Cardiac muscle cell (in vitro differentiated cells and primary cell): ENCODE results near the gene RFX1. TPM values are rescaled to one million over a fixed set of nuclear protein-coding genes. Genes with fewer than 3 reads are reported as not detected.
"Not testable (repeated sequence)": the region's sequence is repeated elsewhere in the genome, so short reads cannot be mapped to it uniquely, and the experiment has no call there.

ENCODE experiments used
- DNase-seq, 2 donors: peaks; one replicate each; pipeline versions ENCODE4 v3.0.0 to v3.0.0-alpha.2; 2010 to 2017; ENCODE audit warnings: low read depth in 1 of 2, low spot score in 1 of 2
- H3K27ac ChIP-seq: fragments of 200-600 bp; sonication (generic); 2 replicates; pipeline ENCODE4 v1.5.1; 2016
- H3K27me3 ChIP-seq: fragments of 200-600 bp; sonication (generic); 2 replicates; pipeline ENCODE4 v1.6.0; 2016; ENCODE audit warnings: control low read depth
- H3K36me3 ChIP-seq: fragments of 200-600 bp; sonication (generic); 2 replicates; pipeline ENCODE4 v1.5.1; 2016; ENCODE audit warnings: control low read depth
- H3K4me1 ChIP-seq: fragments of 200-600 bp; sonication (generic); 2 replicates; pipeline ENCODE4 v1.8.1; 2017; ENCODE audit warnings: low read depth, mild to moderate bottlenecking, mixed run types
- H3K4me3 ChIP-seq: fragments of 200-600 bp; sonication (generic); 2 replicates; pipeline ENCODE4 v1.5.1; 2016; ENCODE audit warnings: mild to moderate bottlenecking
- H3K9me3 ChIP-seq: fragments of 200-600 bp; sonication (generic); 2 replicates; pipeline ENCODE4 v1.5.1; 2017; ENCODE audit warnings: low read depth, mild to moderate bottlenecking, control low read depth
- polyA plus RNA-seq: library from polyadenylated mRNA; unstranded; fragments of >200 nt; fragmentation: Nextera tagmentation; extraction: Ambion mirVana; gene quantifications from 2 replicates; pipeline ENCODE4 v1.2.1, GENCODE V29; 2016
- total RNA-seq: library from RNA; depleted of rRNA; stranded (reverse); fragments of >200 nt; gene quantifications from 2 replicates; pipeline ENCODE4 v1.2.3, GENCODE V29; 2016
- TF ChIP-seq, protein P1 (sequence below): IDR thresholded peaks from 2 replicates; pipeline ENCODE4 v1.5.1; 2012; ENCODE audit warnings: low read depth, mild to moderate bottlenecking, low read length

Gene RFX1
- total and polyA plus RNA-seq, 2 experiments from 2014 or later, result 3.3 to 8.9 TPM

DNA sequence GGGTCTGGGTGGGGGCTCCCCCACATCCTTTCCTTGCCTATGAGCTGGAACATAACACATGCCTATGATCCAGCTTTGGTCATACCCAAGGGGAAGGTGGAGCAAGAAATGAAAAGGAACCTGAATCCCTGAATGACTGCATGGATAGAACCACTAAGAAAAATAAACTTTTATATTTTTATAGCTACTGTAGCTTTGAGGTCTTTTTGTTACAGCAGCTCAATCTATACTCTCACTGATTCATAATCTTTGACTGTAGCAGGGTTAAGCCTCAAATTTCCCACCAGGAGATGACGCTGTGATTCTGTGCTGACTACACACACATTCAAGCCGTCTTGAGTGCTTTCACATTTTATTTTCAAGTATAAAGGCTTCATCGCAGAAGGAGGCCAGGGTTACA, 46.9 kb upstream of the RFX1 start:
- Histone ChIP-seq H3K27me3 (peaks cover 4% of the 10 kb centered on the region), H3K4me3 (no peak overlapping the region), H3K27ac (no peak overlapping the region), H3K9me3 (no peaks in the 10 kb centered on the region), H3K4me1 (peaks cover 4% of the 10 kb centered on the region), H3K36me3 (no peaks in the 10 kb centered on the region)
- TF ChIP-seq, protein P1, sequence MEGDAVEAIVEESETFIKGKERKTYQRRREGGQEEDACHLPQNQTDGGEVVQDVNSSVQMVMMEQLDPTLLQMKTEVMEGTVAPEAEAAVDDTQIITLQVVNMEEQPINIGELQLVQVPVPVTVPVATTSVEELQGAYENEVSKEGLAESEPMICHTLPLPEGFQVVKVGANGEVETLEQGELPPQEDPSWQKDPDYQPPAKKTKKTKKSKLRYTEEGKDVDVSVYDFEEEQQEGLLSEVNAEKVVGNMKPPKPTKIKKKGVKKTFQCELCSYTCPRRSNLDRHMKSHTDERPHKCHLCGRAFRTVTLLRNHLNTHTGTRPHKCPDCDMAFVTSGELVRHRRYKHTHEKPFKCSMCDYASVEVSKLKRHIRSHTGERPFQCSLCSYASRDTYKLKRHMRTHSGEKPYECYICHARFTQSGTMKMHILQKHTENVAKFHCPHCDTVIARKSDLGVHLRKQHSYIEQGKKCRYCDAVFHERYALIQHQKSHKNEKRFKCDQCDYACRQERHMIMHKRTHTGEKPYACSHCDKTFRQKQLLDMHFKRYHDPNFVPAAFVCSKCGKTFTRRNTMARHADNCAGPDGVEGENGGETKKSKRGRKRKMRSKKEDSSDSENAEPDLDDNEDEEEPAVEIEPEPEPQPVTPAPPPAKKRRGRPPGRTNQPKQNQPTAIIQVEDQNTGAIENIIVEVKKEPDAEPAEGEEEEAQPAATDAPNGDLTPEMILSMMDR, result no peak
- DNase-seq, result no peak

DNA sequence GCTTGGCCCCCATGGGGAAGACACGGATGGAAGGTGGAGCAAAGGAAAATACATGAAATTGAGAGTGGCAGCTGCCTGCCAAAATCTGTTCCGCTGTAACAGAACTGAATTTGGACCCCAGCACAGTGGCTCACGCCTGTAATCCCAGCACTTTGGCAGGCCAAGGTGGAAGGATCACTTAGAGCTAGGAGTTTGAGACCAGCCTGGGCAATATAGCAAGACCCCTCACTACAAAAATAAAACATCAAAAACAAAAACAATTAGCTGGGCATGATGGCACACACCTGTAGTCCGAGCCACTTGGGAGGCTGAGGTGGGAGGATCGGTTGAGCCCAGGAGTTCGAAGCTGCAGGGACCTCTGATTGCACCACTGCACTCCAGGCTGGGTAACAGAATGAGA, 46.4 kb upstream of the RFX1 start:
- Histone ChIP-seq H3K4me1 (no peaks in the 10 kb centered on the region), H3K27me3 (no peaks in the 10 kb centered on the region), H3K27ac (no peak overlapping the region), H3K9me3 (no peaks in the 10 kb centered on the region), H3K36me3 (no peaks in the 10 kb centered on the region), H3K4me3 (no peak overlapping the region)
- TF ChIP-seq, protein P1, result no peak
- DNase-seq, result no peak

DNA sequence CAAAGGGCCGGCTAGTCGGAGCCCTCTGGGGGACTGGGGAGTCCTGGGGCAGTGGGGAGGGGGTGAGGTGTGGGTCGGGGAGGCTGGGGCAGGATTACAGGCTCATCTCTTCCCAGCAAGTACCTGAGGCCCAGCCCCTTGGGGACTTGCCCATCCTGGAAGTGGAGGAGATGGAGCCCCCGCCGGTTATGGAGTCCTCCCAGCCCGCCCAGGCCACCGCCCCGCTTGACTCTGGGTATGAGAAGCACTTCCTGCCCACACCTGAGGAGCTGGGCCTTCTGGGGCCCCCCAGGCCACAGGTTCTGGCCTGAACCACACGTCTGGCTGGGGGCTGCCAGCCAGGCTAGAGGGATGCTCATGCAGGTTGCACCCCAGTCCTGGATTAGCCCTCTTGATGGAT, 45.9 kb upstream of the RFX1 start:
- Histone ChIP-seq H3K4me3 (no peak overlapping the region), H3K27me3 (no peaks in the 10 kb centered on the region), H3K36me3 (no peaks in the 10 kb centered on the region), H3K9me3 (no peaks in the 10 kb centered on the region), H3K27ac (no peak overlapping the region), H3K4me1 (no peaks in the 10 kb centered on the region)
- TF ChIP-seq, protein P1, result no peak
- DNase-seq, result no peak

DNA sequence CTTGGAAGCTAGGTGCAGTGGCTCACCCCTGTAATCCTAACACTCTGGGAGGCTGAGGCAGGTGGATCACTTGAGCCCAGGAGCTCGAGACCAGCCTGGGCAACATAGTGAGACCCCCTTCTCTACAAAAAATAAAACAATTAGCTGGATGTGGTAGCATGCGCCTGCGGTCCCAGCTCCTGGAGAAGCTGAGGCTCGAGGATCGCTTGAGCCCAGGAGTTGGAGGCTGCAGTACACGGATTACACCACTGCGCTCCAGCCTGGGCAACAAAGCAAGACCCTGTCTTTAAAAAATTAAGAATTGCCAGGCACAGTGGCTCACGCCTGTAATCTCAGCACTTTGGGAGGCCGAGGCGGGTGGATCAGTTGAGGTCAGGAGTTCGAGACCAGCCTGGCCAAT, 44.8 kb upstream of the RFX1 start:
- not testable (repeated sequence) for H3K36me3 ChIP-seq, DNase-seq, H3K27me3 ChIP-seq, H3K9me3 ChIP-seq, H3K4me1 ChIP-seq, H3K27ac ChIP-seq, H3K4me3 ChIP-seq

DNA sequence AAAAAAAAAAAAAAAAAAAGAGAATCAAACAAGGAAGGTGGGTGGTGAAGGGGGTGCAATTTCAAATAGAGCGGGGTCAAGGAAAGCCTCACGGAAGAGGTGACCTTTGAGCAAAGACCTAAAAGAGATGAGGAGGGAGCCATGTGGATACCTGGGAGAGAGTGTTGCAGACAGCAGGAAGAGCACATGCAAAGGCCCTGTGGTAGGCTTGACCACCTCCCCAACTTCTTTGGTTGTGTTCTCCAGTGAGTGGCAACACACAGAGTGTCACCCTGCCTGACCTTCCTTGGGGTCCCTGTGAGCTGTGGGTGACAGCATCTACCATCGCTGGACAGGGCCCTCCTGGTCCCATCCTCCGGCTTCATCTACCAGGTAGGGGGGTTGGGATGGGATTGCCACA, 44.4 kb upstream of the RFX1 start:
- Histone ChIP-seq H3K4me1 (no peaks in the 10 kb centered on the region), H3K9me3 (no peaks in the 10 kb centered on the region), H3K4me3 (no peak overlapping the region), H3K36me3 (no peaks in the 10 kb centered on the region), H3K27me3 (no peaks in the 10 kb centered on the region), H3K27ac (no peak overlapping the region)
- TF ChIP-seq, protein P1, result no peak
- no peak for DNase-seq

DNA sequence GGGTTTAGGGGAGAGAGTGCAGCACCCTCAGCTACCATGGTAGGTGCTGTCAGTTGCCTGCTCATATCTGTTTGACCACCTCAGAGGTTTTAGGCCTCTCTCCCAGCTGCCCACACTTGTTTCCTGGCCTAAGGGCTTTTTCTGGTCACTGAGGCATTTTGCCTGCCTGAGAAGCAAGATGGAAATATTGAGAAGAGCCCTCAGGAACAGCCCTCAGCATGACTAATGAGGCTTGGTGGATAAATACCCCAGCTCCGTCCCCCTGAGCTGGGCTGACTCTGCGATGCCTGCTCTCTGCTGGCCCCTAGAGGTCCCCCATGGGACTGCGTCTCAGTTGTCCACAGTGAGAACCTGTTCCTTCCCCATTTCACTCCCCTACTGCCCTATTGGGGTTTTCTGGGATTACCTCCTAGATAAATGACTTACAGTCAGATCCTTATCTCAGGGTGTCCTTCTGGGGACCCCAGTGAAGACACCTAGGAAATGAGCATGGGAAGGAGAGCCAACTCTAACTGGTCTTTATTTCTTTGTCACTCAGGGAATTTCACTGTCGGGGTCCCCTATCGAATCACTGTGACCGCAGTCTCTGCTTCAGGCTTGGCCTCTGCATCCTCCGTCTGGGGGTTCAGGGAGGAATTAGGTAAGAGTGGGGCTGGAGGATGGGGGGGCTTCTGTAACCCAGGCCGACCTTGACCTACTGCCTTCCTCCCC, 42.5 kb upstream of the RFX1 start:
- no peaks in the 10 kb centered on the region for H3K36me3 ChIP-seq
- peak; percentile 22 to 45 for DNase-seq
- H3K27me3 ChIP-seq, result no peaks in the 10 kb centered on the region
- H3K4me1 ChIP-seq, result no peaks in the 10 kb centered on the region
- no peaks in the 10 kb centered on the region for H3K9me3 ChIP-seq
- no peak overlapping the region for H3K4me3 ChIP-seq
- H3K27ac ChIP-seq, result no peak overlapping the region
- TF ChIP-seq, protein P1, result peak; percentile 85

DNA sequence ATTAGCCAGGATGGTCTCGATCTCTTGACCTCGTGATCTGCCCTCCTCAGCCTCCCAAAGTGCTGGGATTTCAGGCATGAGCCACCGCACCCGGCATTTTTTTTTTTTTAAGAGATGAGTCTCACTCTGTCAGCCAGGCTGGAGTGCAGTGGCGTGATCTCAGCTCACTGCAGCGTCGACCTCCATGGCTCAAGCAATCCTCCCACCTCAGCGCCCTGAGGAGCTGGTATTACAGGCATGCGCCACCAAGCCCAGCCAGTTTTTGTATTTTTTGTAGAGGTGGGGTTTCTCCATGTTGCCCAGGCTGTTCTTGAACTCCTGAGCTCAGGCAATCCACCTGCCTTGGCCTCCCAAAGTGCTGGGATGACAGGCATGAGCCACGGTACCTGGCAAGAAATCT, 41.7 kb upstream of the RFX1 start:
- not testable (repeated sequence) for H3K4me1 ChIP-seq, H3K27me3 ChIP-seq, H3K36me3 ChIP-seq, DNase-seq, H3K27ac ChIP-seq, H3K4me3 ChIP-seq, H3K9me3 ChIP-seq
